Gastroesophageal sphincter (tissue), 4 donors: ENCODE results near the gene PDXK. TPM values are rescaled to one million over a fixed set of nuclear protein-coding genes. Genes with fewer than 3 reads are reported as not detected.

ENCODE experiments used
- ATAC-seq: fragments of 150-250 bp; one replicate; pipeline ENCODE4 v1.9.1; 2016; ENCODE audit warnings: mild to moderate bottlenecking, moderate library complexity
- H3K27ac ChIP-seq, 4 donors: fragments of 200-600 bp; sonication (generic) in 3 of 4; 1 replicate in 3 of 4; 2 replicates in 1 of 4; pipeline ENCODE4 v1.5.1; 2016 to 2019
- H3K27me3 ChIP-seq: fragments of 200-600 bp; sonication (generic); one replicate; pipeline ENCODE4 v1.5.1; 2019
- H3K36me3 ChIP-seq, 2 donors: fragments of 200-600 bp; sonication (generic); one replicate each; pipeline ENCODE4 v1.5.1; 2019; ENCODE audit warnings: control low read depth in 1 of 2
- H3K4me1 ChIP-seq, 3 donors: fragments of 200-600 bp; sonication (generic); 1 replicate in 2 of 3; 2 replicates in 1 of 3; pipeline ENCODE4 v1.5.1; 2016 to 2019; ENCODE audit warnings: control low read depth in 2 of 3
- H3K4me3 ChIP-seq, 2 donors: fragments of 200-600 bp; sonication (generic); one replicate each; pipeline ENCODE4 v1.5.1; 2019; ENCODE audit warnings: mild to moderate bottlenecking in 1 of 2, moderate library complexity in 1 of 2
- H3K9me3 ChIP-seq, 3 donors: fragments of 200-600 bp; sonication (generic); one replicate each; pipeline ENCODE4 v1.5.1; 2017 to 2019; ENCODE audit warnings: control low read depth in 2 of 3
- EP300 ChIP-seq: sonication (generic); formaldehyde crosslinking; IDR thresholded peaks from one replicate; pipeline ENCODE4 v1.6.1; 2017; ENCODE audit warnings: antibody characterized with exemption, mild to moderate bottlenecking
- POLR2A ChIP-seq, 2 donors: fragments of 450-650 bp; IDR thresholded peaks; one replicate each; pipeline ENCODE4 v1.6.1; 2017; ENCODE audit warnings: antibody characterized with exemption in 2 of 2, mild to moderate bottlenecking in 2 of 2, moderate library complexity in 1 of 2
- POLR2AphosphoS5 ChIP-seq: sonication (generic); formaldehyde crosslinking; IDR thresholded peaks from one replicate; pipeline ENCODE4 v1.6.1; 2017; ENCODE audit warnings: antibody characterized with exemption
- WGBS, 2 donors: methylation state at CpG; one replicate each; pipeline ENCODE4 v1.1.5; 2018; ENCODE audit warnings: low coverage in 1 of 2; 5-methylcytosine and 5-hydroxymethylcytosine counted together
- total RNA-seq, 4 donors: library from RNA; depleted of rRNA; stranded (reverse); fragments of >200 nt; gene quantifications; one replicate each; pipeline ENCODE4 v1.1.0, GENCODE V29; 2016
- TF ChIP-seq, protein P1 (sequence below), 4 experiments: fragments of 200-600 bp in 2 of 4; fragments of 450-650 bp in 2 of 4; sonication (generic) in 1 of 4; IDR thresholded peaks; one replicate each; pipeline ENCODE4 v1.5.1; 2017 to 2019; ENCODE audit warnings: antibody characterized with exemption in 4 of 4, mild to moderate bottlenecking in 2 of 4, moderate library complexity in 2 of 4

The PDXK gene
- total RNA-seq, 4 donors from 2014 or later = 24.4 to 42.2 (median 33.0) TPM

DNA sequence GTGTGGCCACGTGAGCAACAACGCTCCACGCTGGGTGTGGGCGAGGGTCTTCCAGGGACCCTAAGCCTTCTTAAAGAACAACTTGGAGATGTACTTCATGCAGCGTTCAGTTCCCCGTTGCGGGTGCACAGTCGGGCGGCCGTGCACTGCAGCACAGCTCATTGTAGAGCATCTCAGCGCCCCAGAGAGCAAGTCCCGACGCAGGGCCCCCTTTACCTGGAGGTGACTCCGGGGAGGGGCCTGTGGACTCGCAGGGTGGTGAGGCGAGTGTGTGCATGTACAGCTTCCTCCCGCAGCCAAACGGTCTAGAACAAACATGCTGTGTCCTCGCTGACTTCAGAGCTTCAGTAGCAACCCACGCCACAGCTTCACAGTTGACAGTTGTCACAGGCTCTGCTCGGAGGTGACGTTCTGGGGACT lies 89.9 kb downstream of the PDXK start:
- TF ChIP-seq POLR2AphosphoS5 (no peak), POLR2A (IDR thresholded peaks at IDR 0.05) (no peak), EP300 (no peak)
- TF ChIP-seq, protein P1, sequence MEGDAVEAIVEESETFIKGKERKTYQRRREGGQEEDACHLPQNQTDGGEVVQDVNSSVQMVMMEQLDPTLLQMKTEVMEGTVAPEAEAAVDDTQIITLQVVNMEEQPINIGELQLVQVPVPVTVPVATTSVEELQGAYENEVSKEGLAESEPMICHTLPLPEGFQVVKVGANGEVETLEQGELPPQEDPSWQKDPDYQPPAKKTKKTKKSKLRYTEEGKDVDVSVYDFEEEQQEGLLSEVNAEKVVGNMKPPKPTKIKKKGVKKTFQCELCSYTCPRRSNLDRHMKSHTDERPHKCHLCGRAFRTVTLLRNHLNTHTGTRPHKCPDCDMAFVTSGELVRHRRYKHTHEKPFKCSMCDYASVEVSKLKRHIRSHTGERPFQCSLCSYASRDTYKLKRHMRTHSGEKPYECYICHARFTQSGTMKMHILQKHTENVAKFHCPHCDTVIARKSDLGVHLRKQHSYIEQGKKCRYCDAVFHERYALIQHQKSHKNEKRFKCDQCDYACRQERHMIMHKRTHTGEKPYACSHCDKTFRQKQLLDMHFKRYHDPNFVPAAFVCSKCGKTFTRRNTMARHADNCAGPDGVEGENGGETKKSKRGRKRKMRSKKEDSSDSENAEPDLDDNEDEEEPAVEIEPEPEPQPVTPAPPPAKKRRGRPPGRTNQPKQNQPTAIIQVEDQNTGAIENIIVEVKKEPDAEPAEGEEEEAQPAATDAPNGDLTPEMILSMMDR (IDR thresholded peaks at IDR 0.05) = no peak
- no peak for ATAC-seq
- Histone ChIP-seq H3K36me3 (peaks cover 0 to 22% of the 10 kb centered on the region in 2 donors), H3K4me3 (no peak overlapping the region), H3K4me1 (peaks cover 0 to 24% (median 7%) of the 10 kb centered on the region in 3 donors), H3K27ac (no peak overlapping the region), H3K9me3 (no peaks in the 10 kb centered on the region), H3K27me3 (no peaks in the 10 kb centered on the region)
- WGBS, 2 donors = 80 to 90% methylated on average over 4 to 16 of the region's 22 CpGs

- no peaks in the 10 kb centered on the region for H3K27me3 ChIP-seq
- H3K4me3 ChIP-seq = no peak overlapping the region
- no peak for ATAC-seq
- no peaks in the 10 kb centered on the region for H3K9me3 ChIP-seq
- WGBS, 2 donors = 61% methylated on average over 4 of the region's 16 CpGs; no CpG with 5 or more reads in 1 of the 2 donors
- TF ChIP-seq, protein P1 (IDR thresholded peaks at IDR 0.05) = no peak
- TF ChIP-seq EP300 (no peak), POLR2A (IDR thresholded peaks at IDR 0.05) (no peak), POLR2AphosphoS5 (no peak)
- H3K36me3 ChIP-seq = peaks cover 0 to 16% of the 10 kb centered on the region in 2 donors
- no peak overlapping the region for H3K27ac ChIP-seq
- peaks cover 0 to 24% (median 7%) of the 10 kb centered on the region in 3 donors for H3K4me1 ChIP-seq
These were observed 90.4 kb downstream of the PDXK start for GRCh38 chr21:43809346-43809799.

- ATAC-seq = no peak
- no peaks in the 10 kb centered on the region for H3K9me3 ChIP-seq
- peaks cover 0 to 12% of the 10 kb centered on the region in 2 donors for H3K36me3 ChIP-seq
- H3K4me1 ChIP-seq = peaks cover 0 to 24% (median 7%) of the 10 kb centered on the region in 3 donors
- 61 to 70% methylated on average over 12 to 15 of the region's 26 CpGs for WGBS, 2 donors
- no peak for TF ChIP-seq EP300
- TF ChIP-seq, protein P1 (IDR thresholded peaks at IDR 0.05) = no peak
- TF ChIP-seq POLR2A (IDR thresholded peaks at IDR 0.05) = no peak
- no peak for TF ChIP-seq POLR2AphosphoS5
- no peak overlapping the region for H3K4me3 ChIP-seq
- no peaks in the 10 kb centered on the region for H3K27me3 ChIP-seq
- H3K27ac ChIP-seq = no peak overlapping the region
These were observed 91.0 kb downstream of the PDXK start for GRCh38 chr21:43809853-43810504.

- H3K27me3 ChIP-seq = no peaks in the 10 kb centered on the region
- TF ChIP-seq, protein P1 (IDR thresholded peaks at IDR 0.05) = peak in 3 of 4 experiments; percentile 93 to 97 (median 94)
- TF ChIP-seq POLR2AphosphoS5 = no peak
- WGBS, 2 donors = 20 to 40% methylated on average over 1 to 7 of the region's 23 CpGs
- peak; percentile 77 for ATAC-seq
- H3K9me3 ChIP-seq = no peaks in the 10 kb centered on the region
- H3K36me3 ChIP-seq = peaks cover 0 to 12% of the 10 kb centered on the region in 2 donors
- H3K27ac ChIP-seq = no peak overlapping the region
- peak overlapping the region in 1 of 2 donors; percentile 8 for H3K4me3 ChIP-seq
- peaks cover 0 to 24% (median 7%) of the 10 kb centered on the region in 3 donors for H3K4me1 ChIP-seq
These were observed 91.8 kb downstream of the PDXK start for GRCh38 chr21:43810505-43811261.
